Activated CD8-positive, alpha-beta memory T cell treated with anti-CD3 and anti-CD28 coated beads, Interleukin-2, amount 50 U/mL, for 1 hour (primary cell): Measurements from ENCODE around the gene MFAP2.

ENCODE experiments used
- DNase-seq: peaks from one replicate; pipeline ENCODE4 v3.0.0-alpha.2; 2020; ENCODE audit errors: extremely low read depth

MFAP2 gene

GRCh38 chr1:17008208-17008855, 27.9 kb upstream of the MFAP2 start:
- no peak for DNase-seq

DNA sequence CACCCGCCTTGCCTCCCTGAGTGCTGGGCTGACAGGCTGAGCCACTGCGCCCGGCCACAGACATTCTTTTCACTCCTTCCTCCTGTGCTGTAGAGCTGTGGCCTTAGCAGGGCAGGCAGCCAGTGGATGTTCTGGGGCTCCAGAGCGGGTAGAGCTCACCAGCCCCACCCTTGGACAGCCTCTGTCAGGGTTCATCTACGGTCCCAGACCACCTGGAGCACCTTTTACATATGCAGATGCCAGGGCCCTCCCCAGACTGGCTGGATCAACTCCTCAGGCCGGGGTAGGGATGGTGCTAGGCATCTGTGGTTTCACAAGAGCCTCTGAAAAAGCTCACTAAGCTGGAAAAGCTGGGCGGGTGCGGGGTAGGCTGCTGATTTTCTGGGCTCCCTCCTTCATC, 26.7 kb upstream of the MFAP2 start:
- DNase-seq, result no peak

- DNase-seq, result no peak
Observed at GRCh38 chr1:17005365-17005740, 24.9 kb upstream of the MFAP2 start.

GRCh38 chr1:17004466-17005364, 24.3 kb upstream of the MFAP2 start:
- DNase-seq, result no peak

DNA sequence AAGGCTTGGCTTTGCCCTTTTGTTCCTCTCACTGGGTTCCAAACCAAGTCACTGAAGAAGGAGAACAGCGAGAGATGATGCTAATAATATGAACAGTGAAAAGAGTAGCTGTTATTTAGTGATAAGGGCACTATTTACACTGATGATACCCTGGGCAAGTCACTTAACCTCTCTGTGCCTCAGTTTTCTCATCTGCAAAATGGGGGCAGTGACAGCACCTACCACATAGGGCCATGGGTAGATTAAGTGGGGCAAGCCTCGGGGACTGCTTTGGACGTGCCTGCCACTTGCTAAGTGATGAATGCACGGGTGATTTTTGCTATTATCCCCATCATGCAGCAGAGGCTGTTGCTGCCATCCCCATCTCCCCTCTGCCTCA, 22.1 kb upstream of the MFAP2 start:
- no peak for DNase-seq

DNA sequence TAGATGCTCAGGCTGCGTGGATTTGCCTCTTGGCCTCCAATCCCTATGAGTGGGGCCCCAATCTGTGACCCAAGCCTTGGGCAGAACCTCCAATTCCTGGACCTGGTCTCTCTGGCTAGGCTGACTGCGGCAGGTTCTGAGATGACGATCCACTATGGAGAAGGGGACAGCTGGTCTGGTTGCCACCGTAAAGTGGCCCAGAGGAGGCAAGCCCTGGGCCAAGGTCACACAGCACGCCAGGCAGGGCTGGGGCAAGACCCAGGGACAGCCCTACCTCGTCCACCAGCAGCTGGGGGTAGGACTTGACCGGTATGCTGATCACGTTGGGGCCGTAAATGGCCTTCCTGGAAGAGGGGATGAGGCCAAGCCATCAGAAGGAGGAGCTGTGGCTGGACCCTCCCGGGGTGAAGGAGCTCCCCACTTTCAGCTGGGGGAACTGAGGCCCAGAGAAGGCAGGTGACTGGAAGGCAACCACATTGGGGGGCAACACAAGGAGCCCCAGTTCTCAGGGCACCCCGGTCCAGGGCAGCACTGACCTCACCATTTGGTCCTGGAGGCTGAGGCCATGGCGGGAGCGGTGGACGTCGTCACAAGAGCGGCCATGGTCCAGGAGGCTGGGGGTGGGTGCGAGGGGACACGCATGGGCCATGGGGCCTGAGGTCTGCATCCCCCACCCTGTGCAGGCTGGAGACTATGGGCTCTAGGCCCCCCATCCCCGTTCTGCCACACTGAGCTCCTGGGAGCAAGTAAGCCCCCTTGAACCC, 21.5 kb upstream of the MFAP2 start:
- no peak for DNase-seq

- no peak for DNase-seq
Observed at GRCh38 chr1:16999863-17000262, 19.4 kb upstream of the MFAP2 start.

GRCh38 chr1:16998589-16998988, 18.2 kb upstream of the MFAP2 start:
- no peak for DNase-seq

GRCh38 chr1:16996845-16997244, 16.4 kb upstream of the MFAP2 start:
- DNase-seq, result no peak

DNA sequence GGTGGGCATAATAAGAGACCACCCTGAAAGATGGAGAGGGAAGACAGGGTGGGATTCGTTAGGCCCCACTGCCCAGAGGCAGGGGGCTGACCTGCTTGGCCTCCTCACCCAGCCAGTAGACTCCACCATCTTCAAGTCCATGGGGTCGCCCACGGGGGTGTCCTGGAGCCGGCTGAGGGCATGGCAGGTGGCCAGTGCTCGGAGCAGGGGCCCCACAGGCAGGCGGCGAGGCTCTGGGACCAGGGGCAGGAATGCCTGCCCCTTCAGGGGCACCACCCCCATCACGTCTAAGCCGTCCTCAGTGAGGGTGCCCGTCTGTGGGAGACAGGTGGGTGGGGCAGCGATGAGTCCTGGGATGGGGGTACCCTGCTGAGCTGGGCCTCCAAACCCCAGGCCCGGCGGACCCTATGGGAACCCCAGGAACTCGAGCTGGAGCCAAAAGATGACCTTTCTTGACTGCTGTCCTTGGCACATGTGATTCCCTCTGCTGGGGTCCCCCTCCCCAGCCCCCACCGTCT, 13.2 kb upstream of the MFAP2 start:
- no peak for DNase-seq

DNA sequence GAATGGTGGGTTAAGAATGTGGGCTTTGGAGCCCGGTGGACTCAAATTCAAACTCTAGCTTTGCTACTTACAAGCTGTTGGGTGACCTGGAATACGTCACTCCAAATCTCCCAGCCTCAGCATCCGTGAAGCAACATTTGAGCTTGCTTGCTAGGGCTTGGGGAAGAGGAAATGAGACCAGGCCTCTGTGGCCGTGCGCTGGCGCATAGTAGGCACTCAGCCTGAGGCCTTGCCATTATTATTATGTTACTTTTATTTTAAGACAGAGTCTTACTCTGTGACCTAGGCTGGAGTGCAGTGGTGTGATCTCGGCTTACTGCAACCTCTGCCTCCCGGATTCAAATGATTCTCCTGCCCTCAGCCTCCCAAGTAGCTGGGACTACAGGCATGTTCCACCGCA, 12.3 kb upstream of the MFAP2 start:
- DNase-seq, result no peak

DNA sequence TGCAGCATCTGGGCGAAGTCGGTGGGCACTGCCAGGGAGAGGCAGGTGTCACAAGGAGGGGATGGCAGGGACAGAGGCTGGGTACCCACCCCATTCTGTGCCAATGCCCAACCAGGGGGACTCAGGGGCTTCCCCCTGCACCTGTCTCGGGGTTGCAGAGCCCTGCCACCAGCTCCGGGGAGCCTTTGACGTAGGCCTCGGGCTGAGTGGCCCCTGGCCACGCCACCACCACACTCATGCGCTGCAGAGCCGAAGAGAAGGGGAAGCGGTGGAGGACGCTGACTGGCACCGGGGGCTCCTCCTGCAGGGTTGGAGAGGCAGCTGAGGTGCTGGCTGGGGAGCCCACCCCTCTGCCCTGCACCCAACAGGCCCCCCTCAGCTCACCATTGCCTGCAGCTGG, 11.7 kb upstream of the MFAP2 start:
- no peak for DNase-seq

GRCh38 chr1:16991571-16991970, 11.2 kb upstream of the MFAP2 start:
- no peak for DNase-seq

GRCh38 chr1:16989676-16990391, 9.4 kb upstream of the MFAP2 start:
- no peak for DNase-seq

DNA sequence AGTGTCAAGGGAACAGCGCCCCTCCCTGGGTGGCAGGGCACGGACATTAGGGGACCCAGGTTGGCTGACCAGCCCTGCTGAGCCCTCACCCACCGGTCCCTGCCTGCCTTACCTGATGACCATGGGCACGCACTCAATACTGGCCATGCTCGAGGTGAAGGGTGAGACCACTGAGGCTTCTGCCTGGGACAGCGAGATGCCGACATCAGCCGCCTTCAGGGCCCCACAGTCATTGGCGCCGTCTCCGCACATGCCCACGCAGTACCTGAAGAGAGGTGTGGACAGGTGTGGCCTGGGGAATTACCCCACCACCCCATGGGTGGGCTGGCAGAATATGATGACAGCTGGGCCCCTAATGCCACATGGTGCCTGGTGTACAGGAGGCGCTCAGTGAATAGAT, 7.8 kb upstream of the MFAP2 start:
- DNase-seq, result no peak

DNA sequence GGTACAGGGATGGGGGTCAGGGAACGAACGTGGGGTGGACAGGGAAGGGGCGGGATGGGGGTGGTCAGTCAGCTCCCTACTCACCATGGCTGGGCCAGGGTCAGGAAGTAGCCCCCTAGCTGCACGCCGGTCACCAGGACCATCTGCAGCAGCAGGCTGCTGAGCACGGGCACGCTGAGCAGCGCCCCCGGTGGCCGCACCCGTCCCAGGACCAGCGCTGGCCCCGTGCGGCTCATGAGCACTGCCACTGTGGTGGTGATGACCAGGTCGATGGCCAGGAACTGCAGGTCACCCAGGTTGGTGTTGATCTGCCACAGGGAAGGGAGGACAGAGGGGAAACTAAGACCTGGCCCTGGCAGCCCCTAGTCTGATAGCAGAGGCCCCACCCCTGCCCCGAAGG, 6.5 kb upstream of the MFAP2 start:
- DNase-seq, result no peak

GRCh38 chr1:16986560-16986959, 6.1 kb upstream of the MFAP2 start:
- DNase-seq, result no peak

GRCh38 chr1:16986113-16986512, 5.7 kb upstream of the MFAP2 start:
- DNase-seq, result no peak

DNA sequence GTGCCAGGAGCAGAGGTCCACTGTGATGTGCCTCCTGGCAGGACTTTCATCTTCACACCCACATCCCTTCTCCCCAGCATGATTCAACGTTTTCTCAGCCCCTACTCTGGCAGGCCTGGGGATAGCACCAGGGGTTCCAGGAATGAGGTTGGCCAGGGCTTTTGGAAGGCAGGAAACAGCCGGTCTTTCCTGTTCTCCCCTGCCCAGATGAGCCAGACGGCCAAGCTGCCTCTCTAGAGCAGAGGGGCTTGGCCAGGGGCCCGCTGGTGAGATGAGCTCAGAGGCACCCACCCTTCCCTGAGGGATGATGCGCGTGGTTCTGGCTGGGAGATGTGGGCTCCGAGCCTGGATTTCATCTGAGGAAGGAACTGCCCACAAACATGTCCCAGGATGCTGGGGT, 4.3 kb upstream of the MFAP2 start:
- DNase-seq, result no peak

DNA sequence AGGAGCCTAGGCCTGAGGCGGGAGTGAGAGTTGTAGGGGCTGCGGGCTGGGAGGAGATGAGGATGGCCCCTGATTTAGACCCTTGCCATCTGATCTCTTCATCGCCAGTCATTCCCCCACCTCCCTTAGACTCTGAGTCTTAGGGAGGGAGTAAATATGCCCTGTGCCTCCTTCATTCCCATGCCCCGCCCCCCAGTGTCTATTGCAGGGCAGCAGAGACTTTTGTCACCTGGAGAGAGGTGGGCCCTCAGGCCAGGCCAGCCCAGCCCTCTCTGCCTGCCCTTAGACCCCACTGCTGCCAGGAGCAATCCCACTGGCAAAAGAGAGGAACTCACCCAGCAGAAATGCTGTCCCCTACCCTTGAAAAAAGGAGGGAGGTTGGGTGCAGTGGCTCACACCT, 3.2 kb upstream of the MFAP2 start:
- DNase-seq, result no peak

DNA sequence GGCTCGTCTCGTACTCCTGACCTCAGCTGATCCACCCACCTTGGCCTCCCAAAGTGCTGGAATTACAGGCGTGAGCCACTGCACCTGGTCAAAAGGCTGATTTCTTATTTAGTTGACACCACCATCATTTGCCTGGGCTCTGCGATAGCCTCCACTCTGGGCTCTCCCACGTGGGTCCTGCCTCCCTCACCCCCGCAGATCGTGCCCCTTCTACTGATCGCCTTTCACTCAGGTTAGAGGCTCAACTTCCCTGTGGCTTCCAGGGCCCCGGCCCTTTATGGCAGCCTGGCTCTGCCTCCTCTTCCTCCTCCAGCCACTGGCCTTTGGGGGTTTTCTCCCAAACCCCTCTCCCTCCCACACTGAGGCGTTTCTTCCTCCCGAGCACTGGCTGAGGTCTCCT, 2.5 kb upstream of the MFAP2 start:
- no peak for DNase-seq

- no peak for DNase-seq
Observed at GRCh38 chr1:16981269-16981849, 939 bp upstream of the MFAP2 start.
